Neural progenitor cell (in vitro differentiated cells): ENCODE data around the gene CCDC60. TPM values are rescaled to one million over a fixed set of nuclear protein-coding genes. Genes with fewer than 3 reads are reported as not detected.

ENCODE experiments used
- DNase-seq: peaks from one replicate; pipeline ENCODE4 v3.0.0-alpha.2; 2016; ENCODE audit warnings: low spot score
- H2AFZ ChIP-seq: fragments of 200-600 bp; sonication (generic); replicated peaks from 2 replicates; pipeline ENCODE4 v1.6.1; 2016; ENCODE audit warnings: antibody characterized with exemption
- H3F3A ChIP-seq: fragments of 200-600 bp; sonication (generic); 2 replicates; pipeline ENCODE4 v1.6.1; 2016; ENCODE audit warnings: antibody characterized with exemption, low read depth
- H3K27ac ChIP-seq: fragments of 200-600 bp; sonication (generic); 2 replicates; pipeline ENCODE4 v1.5.1; 2016; ENCODE audit warnings: mild to moderate bottlenecking
- H3K27me3 ChIP-seq: fragments of 200-600 bp; sonication (generic); 2 replicates; pipeline ENCODE4 v1.6.1; 2016; ENCODE audit warnings: mild to moderate bottlenecking, moderate library complexity
- H3K36me3 ChIP-seq: fragments of 200-600 bp; sonication (generic); 2 replicates; pipeline ENCODE4 v1.5.1; 2016
- H3K4me1 ChIP-seq: fragments of 200-600 bp; sonication (generic); 2 replicates; pipeline ENCODE4 v1.6.1; 2016; ENCODE audit warnings: mixed run types
- H3K4me2 ChIP-seq: fragments of 200-600 bp; sonication (generic); 2 replicates; pipeline ENCODE4 v1.6.1; 2016
- H3K4me3 ChIP-seq: fragments of 200-600 bp; sonication (generic); 2 replicates; pipeline ENCODE4 v1.5.1; 2016
- H3K79me2 ChIP-seq: fragments of 200-600 bp; sonication (generic); 2 replicates; pipeline ENCODE4 v1.6.1; 2016; ENCODE audit warnings: low read depth
- H3K9ac ChIP-seq: fragments of 200-600 bp; sonication (generic); 2 replicates; pipeline ENCODE4 v1.6.1; 2016
- H3K9me3 ChIP-seq: fragments of 200-600 bp; sonication (generic); 2 replicates; pipeline ENCODE4 v1.5.1; 2016; ENCODE audit warnings: low read depth
- H4K20me1 ChIP-seq: fragments of 200-600 bp; sonication (generic); 2 replicates; pipeline ENCODE4 v1.6.1; 2016; ENCODE audit warnings: low read depth
- H3K27ac Mint-ChIP-seq: 3 replicates; pipeline ENCODE4 v1.8.0; 2021; ENCODE audit warnings: mixed read lengths
- H3K27me3 Mint-ChIP-seq: 2 replicates; pipeline ENCODE4 v1.8.0; 2022; ENCODE audit warnings: low read depth, mild to moderate bottlenecking, inconsistent platforms, moderate library complexity, mixed read lengths; ENCODE audit not compliant: insufficient read depth
- H3K36me3 Mint-ChIP-seq: 3 replicates; pipeline ENCODE4 v1.8.0; 2021; ENCODE audit warnings: mixed read lengths
- H3K4me1 Mint-ChIP-seq: 3 replicates; pipeline ENCODE4 v1.8.0; 2021; ENCODE audit warnings: mixed read lengths
- H3K4me3 Mint-ChIP-seq: 3 replicates; pipeline ENCODE4 v1.8.0; 2021; ENCODE audit warnings: mild to moderate bottlenecking, moderate library complexity, mixed read lengths
- H3K9me3 Mint-ChIP-seq: 3 replicates; pipeline ENCODE4 v1.8.0; 2020; ENCODE audit warnings: mixed read lengths
- EZH2 ChIP-seq: fragments of 200-600 bp; sonication (generic); IDR thresholded peaks from 2 replicates; pipeline ENCODE4 v1.6.1; 2017; ENCODE audit warnings: antibody characterized with exemption, mild to moderate bottlenecking, moderate library complexity
- EZH2phosphoT487 ChIP-seq: fragments of 200-600 bp; sonication (generic); IDR thresholded peaks from 2 replicates; pipeline ENCODE4 v1.6.1; 2017; ENCODE audit warnings: antibody characterized with exemption
- total RNA-seq: library from RNA; depleted of rRNA; stranded (reverse); fragments of >200 nt; gene quantifications from 2 replicates; pipeline ENCODE4 v1.2.3, GENCODE V29; 2015; ENCODE audit warnings: low replicate concordance
- TF ChIP-seq, protein P1 (sequence below): fragments of 200-600 bp; sonication (generic); IDR thresholded peaks from 2 replicates; pipeline ENCODE4 v1.5.1; 2017; ENCODE audit warnings: antibody characterized with exemption, mild to moderate bottlenecking

CCDC60 gene
- total RNA-seq, 1 donor from 2014 or later, result 4.6 TPM

DNA sequence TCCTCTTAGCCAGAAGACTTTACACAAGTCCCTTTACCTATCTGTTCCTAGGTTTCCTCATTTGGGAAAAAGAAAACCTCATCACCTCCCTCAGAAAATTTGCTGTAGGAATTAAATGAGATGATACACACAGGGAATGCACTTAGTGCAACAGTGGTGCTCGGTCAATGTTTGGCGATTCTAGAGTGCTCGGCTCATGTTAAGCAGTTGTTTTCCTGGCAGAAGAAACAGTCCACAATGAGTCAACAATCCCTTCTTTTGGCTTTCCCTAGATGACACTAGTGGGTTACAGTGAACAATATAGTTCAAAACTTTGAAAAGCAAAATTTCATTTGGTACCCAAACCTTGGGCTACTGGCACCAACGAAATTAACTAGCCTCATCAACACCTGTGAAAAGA is 255.1 kb downstream of the CCDC60 start:
- Mint-ChIP-seq H3K4me3 (no peak overlapping the region), H3K36me3 (no peaks in the 10 kb centered on the region), H3K4me1 (peaks cover 10% of the 10 kb centered on the region), H3K27me3 (peaks cover 43% of the 10 kb centered on the region), H3K9me3 (peaks cover 3% of the 10 kb centered on the region), H3K27ac (no peak overlapping the region)
- no peak overlapping the region for H3K27ac ChIP-seq
- H2AFZ ChIP-seq, result no peak overlapping the region
- H3K27me3 ChIP-seq, result peaks cover 78% of the 10 kb centered on the region
- H4K20me1 ChIP-seq, result peaks cover 22% of the 10 kb centered on the region
- TF ChIP-seq EZH2 (no peak), EZH2phosphoT487 (no peak)
- TF ChIP-seq, protein P1, sequence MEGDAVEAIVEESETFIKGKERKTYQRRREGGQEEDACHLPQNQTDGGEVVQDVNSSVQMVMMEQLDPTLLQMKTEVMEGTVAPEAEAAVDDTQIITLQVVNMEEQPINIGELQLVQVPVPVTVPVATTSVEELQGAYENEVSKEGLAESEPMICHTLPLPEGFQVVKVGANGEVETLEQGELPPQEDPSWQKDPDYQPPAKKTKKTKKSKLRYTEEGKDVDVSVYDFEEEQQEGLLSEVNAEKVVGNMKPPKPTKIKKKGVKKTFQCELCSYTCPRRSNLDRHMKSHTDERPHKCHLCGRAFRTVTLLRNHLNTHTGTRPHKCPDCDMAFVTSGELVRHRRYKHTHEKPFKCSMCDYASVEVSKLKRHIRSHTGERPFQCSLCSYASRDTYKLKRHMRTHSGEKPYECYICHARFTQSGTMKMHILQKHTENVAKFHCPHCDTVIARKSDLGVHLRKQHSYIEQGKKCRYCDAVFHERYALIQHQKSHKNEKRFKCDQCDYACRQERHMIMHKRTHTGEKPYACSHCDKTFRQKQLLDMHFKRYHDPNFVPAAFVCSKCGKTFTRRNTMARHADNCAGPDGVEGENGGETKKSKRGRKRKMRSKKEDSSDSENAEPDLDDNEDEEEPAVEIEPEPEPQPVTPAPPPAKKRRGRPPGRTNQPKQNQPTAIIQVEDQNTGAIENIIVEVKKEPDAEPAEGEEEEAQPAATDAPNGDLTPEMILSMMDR, result no peak
- no peak overlapping the region for H3K4me3 ChIP-seq
- no peaks in the 10 kb centered on the region for H3K9me3 ChIP-seq
- H3K36me3 ChIP-seq, result no peaks in the 10 kb centered on the region
- DNase-seq, result no peak
- H3K4me1 ChIP-seq, result peaks cover 13% of the 10 kb centered on the region
- no peak overlapping the region for H3K9ac ChIP-seq
- H3K79me2 ChIP-seq, result no peaks in the 10 kb centered on the region
- H3K4me2 ChIP-seq, result no peak overlapping the region
- H3F3A ChIP-seq, result no peaks in the 10 kb centered on the region

Other genes with a start within 250 kb of the CCDC60 start
- not detected in 2 replicates for gene HSPB8, start 155.8 kb upstream of the CCDC60 start, total RNA-seq